Measurements from ENCODE around the gene MYF5.

- no peak for TF ChIP-seq CTCF (IDR thresholded peaks at IDR 0.05)
- no peak for TF ChIP-seq ZFX (IDR thresholded peaks at IDR 0.05; ENCODE audit: borderline replicate concordance)
Measured at GRCh38 chr12:80714846-80715245, 1.9 kb upstream of the MYF5 start.
